ENCODE results near the gene CACNA1F.
A peak's percentile ranks its signal among the peaks of the same experiment; 100 is the strongest.
"Not testable (repeated sequence)": the region's sequence is repeated elsewhere in the genome, so short reads cannot be mapped to it uniquely, and the experiment has no call there.

CACNA1F gene

GRCh38 chrX:49192722-49193328 is 40.3 kb downstream of the CACNA1F start:
- DNase-seq, result no peak

GRCh38 chrX:49191574-49192011 is 41.5 kb downstream of the CACNA1F start:
- DNase-seq, result no peak

GRCh38 chrX:49190821-49191573 is 42.1 kb downstream of the CACNA1F start:
- DNase-seq, result peak; percentile 97

- no peak for DNase-seq
Observed at GRCh38 chrX:49189606-49190005, 43.5 kb downstream of the CACNA1F start.

- DNase-seq, result no peak
Observed at GRCh38 chrX:49188468-49189076, 44.6 kb downstream of the CACNA1F start.

- no peak for DNase-seq
Observed at GRCh38 chrX:49187526-49187925, 45.6 kb downstream of the CACNA1F start.

- no peak for DNase-seq
Observed at GRCh38 chrX:49187028-49187394, 46.1 kb downstream of the CACNA1F start.

- peak; percentile 20 for DNase-seq
Observed at GRCh38 chrX:49186125-49187027, 46.8 kb downstream of the CACNA1F start, which contains the start of gene PRICKLE3. Gene PRICKLE3 (minus strand): TSS chrX:49186373. CDS start chrX:49186297, 76 bp downstream.

- DNase-seq, result peak; percentile 88
Observed at GRCh38 chrX:49184294-49185281, 48.6 kb downstream of the CACNA1F start.

- no peak for DNase-seq
Observed at GRCh38 chrX:49183701-49184281, 49.3 kb downstream of the CACNA1F start.

GRCh38 chrX:49179358-49179757 is 53.8 kb downstream of the CACNA1F start:
- no peak for DNase-seq

GRCh38 chrX:49178537-49178936 is 54.6 kb downstream of the CACNA1F start:
- DNase-seq, result no peak

- DNase-seq, result no peak
Observed at GRCh38 chrX:49177873-49178480, 55.2 kb downstream of the CACNA1F start.

GRCh38 chrX:49177338-49177833 is 55.8 kb downstream of the CACNA1F start:
- no peak for DNase-seq

- DNase-seq, result no peak
Observed at GRCh38 chrX:49176421-49177326, 56.5 kb downstream of the CACNA1F start.

GRCh38 chrX:49175435-49176274 is 57.5 kb downstream of the CACNA1F start:
- no peak for DNase-seq

- no peak for DNase-seq
Observed at GRCh38 chrX:49174723-49175122, 58.4 kb downstream of the CACNA1F start.

- DNase-seq, result not testable (repeated sequence)
Observed at GRCh38 chrX:49173544-49173943, 59.6 kb downstream of the CACNA1F start.
